Left lung (tissue), 10 donors: ENCODE measurements around the gene RNF19B. TPM values are rescaled to one million over a fixed set of nuclear protein-coding genes. Genes with fewer than 3 reads are reported as not detected.
A peak's percentile ranks its signal among the peaks of the same experiment; 100 is the strongest.
"Not testable (repeated sequence)": the region's sequence is repeated elsewhere in the genome, so short reads cannot be mapped to it uniquely, and the experiment has no call there.

ENCODE experiments used
- ATAC-seq: fragments of 200-7000 bp; cut with Tn5 transposase; one replicate; pipeline ENCODE4 v1.9.1; 2020; ENCODE audit warnings: moderate library complexity
- DNase-seq, 4 donors: peaks; one replicate each; pipeline ENCODE4 v3.0.0-alpha.2; 2013 to 2020
- H3K27ac ChIP-seq, 2 donors: fragments of 200-600 bp; sonication (generic) in 1 of 2; one replicate each; pipeline versions ENCODE4 v1.5.0 to v1.8.0; 2020 to 2021
- H3K27me3 ChIP-seq, 2 donors: fragments of 200-600 bp; sonication (generic) in 1 of 2; one replicate each; pipeline versions ENCODE4 v1.5.0 to v1.8.0; 2020 to 2021
- H3K36me3 ChIP-seq, 2 donors: fragments of 200-600 bp; sonication (generic) in 1 of 2; one replicate each; pipeline versions ENCODE4 v1.5.0 to v1.8.0; 2020 to 2021
- H3K4me1 ChIP-seq, 2 donors: fragments of 200-600 bp; one replicate each; pipeline ENCODE4 v1.8.0; 2021
- H3K4me3 ChIP-seq, 2 donors: fragments of 200-600 bp; sonication (generic) in 1 of 2; one replicate each; pipeline versions ENCODE4 v1.5.0 to v1.8.0; 2020 to 2021; ENCODE audit warnings: mild to moderate bottlenecking in 1 of 2
- H3K9me3 ChIP-seq, 2 donors: fragments of 200-600 bp; sonication (generic) in 1 of 2; one replicate each; pipeline versions ENCODE4 v1.5.0 to v1.8.0; 2020 to 2021
- intact Hi-C, 2 donors: fragments of 100-400 bp; cut with DNase I; formaldehyde crosslinking; loops; one replicate each; pipeline versions ENCODE4 v1.11.2 to v1.14.2; 2022
- polyA plus RNA-seq, 6 donors: library from polyadenylated mRNA; unstranded; fragments of 120-200 nt; gene quantifications; one replicate each; pipeline ENCODE4 v1.2.1, GENCODE V29; 2013; ENCODE audit not compliant: insufficient read length in 6 of 6
- total RNA-seq, 2 donors: library from RNA; stranded (reverse); fragmentation: NEBNext Ultra II Directional; extraction: Animal tissue kit (Norgen Biotek cat#: 25700); gene quantifications; one replicate each; pipeline ENCODE4 v1.2.1, GENCODE V29; 2021
- TF ChIP-seq, protein P1 (sequence below), 2 donors: fragments of 200-600 bp; sonication (generic) in 1 of 2; IDR thresholded peaks; one replicate each; pipeline versions ENCODE4 v1.5.0 to v1.8.0; 2021; ENCODE audit warnings: antibody characterized with exemption in 2 of 2
- donor health status: DM: no; HTN: yes; CAD: no.
- donor health status: DM: no; HTN: no; CAD: no.

RNF19B gene
- total and polyA plus RNA-seq, 8 donors, result 11.8 to 46.0 (median 12.9) TPM

DNA sequence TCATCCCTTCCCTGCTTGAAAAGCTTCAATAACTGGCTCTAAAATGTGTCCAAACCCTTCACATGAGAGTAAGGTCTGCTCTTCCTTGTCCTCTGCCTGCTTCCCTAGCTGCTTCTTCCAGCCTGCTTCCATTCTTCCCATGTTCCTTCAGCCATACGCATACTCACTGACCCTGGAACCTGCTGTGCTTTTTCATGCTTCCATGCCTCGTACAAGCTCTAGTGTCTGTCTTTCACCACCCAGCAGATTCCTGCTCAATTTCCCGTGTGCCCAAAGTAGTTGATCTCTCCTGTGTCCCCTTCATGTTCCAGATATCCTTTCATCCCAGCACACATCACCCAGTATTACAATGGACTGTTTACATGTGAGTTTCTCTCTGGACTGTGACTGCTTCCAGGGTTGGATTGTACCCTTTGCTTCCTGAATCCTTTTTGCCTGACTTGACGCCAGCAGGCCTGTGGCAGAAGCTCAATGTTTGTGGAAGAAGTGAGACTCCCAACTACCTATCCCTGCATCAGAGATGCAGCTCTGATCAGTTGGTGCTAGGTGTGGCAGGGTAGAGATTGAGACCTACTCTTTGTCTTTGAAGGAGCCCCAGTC, 35.9 kb upstream of the RNF19B start:
- DNase-seq (no peak), ATAC-seq (no peak)
- intact Hi-C loops, result no loop called here
- peak overlapping the region in 1 of 2 donors; percentile 46 for H3K27ac ChIP-seq
- H3K36me3 ChIP-seq, result no peaks in the 10 kb centered on the region
- H3K27me3 ChIP-seq, result no peaks in the 10 kb centered on the region
- H3K4me3 ChIP-seq, result no peak overlapping the region
- no peaks in the 10 kb centered on the region for H3K9me3 ChIP-seq
- H3K4me1 ChIP-seq, result peaks cover 13 to 64% of the 10 kb centered on the region in 2 donors
- TF ChIP-seq, protein P1, sequence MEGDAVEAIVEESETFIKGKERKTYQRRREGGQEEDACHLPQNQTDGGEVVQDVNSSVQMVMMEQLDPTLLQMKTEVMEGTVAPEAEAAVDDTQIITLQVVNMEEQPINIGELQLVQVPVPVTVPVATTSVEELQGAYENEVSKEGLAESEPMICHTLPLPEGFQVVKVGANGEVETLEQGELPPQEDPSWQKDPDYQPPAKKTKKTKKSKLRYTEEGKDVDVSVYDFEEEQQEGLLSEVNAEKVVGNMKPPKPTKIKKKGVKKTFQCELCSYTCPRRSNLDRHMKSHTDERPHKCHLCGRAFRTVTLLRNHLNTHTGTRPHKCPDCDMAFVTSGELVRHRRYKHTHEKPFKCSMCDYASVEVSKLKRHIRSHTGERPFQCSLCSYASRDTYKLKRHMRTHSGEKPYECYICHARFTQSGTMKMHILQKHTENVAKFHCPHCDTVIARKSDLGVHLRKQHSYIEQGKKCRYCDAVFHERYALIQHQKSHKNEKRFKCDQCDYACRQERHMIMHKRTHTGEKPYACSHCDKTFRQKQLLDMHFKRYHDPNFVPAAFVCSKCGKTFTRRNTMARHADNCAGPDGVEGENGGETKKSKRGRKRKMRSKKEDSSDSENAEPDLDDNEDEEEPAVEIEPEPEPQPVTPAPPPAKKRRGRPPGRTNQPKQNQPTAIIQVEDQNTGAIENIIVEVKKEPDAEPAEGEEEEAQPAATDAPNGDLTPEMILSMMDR (IDR thresholded peaks at IDR 0.05), result no peak

DNA sequence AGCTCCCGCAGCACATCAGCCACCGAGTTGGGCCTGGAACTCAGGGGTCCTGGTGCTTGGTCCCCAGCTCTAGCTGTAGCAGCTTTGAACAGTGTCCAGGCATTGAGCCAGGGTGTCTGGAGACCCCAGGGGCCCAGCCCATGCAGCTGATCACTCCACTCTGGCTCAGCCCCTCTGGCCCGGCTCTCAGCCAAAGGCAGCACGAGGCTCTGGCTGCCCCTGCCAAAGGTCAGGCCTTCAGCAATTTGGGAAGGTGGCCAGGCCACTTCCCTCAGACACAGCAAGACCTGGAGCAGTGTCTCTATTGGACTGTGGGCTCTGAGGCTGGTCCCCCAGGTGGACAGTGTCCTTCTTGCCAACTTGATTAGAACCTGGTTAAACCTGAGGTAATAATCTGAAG, 34.4 kb upstream of the RNF19B start:
- ATAC-seq (no peak), DNase-seq (no peak)
- no peak overlapping the region for H3K4me3 ChIP-seq
- no peaks in the 10 kb centered on the region for H3K27me3 ChIP-seq
- TF ChIP-seq, protein P1 (IDR thresholded peaks at IDR 0.05), result no peak
- intact Hi-C loops, result no loop called here
- no peaks in the 10 kb centered on the region for H3K36me3 ChIP-seq
- peaks cover 9 to 69% of the 10 kb centered on the region in 2 donors for H3K4me1 ChIP-seq
- H3K27ac ChIP-seq, result peak overlapping the region in 1 of 2 donors; percentile 91
- no peaks in the 10 kb centered on the region for H3K9me3 ChIP-seq

DNA sequence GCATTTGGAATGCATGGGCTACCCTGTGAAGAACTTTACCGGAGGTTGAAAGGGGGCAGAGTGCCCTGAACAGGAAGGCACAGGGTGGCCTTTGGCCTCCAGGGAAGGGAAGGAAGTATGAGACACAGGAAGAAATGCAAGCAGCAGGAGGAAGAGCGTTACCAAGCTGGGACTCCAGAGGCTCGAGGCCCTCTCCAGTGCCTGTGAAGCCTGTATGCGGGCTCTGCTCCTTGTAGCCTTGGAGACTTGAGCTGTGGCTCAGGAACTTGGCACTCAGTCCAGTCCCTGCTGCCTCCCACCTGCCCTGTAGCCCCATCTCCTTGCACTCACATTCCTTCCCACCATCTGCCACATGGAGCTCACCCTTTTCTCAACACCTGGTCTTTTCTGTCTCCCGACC, 33.5 kb upstream of the RNF19B start:
- Histone ChIP-seq H3K9me3 (no peaks in the 10 kb centered on the region), H3K27me3 (no peaks in the 10 kb centered on the region), H3K4me1 (peaks cover 15 to 78% of the 10 kb centered on the region in 2 donors), H3K27ac (peak overlapping the region; percentile 51 to 91), H3K4me3 (no peak overlapping the region), H3K36me3 (no peaks in the 10 kb centered on the region)
- TF ChIP-seq, protein P1 (IDR thresholded peaks at IDR 0.05), result no peak
- DNase-seq (no peak), ATAC-seq (peak; percentile 43)
- intact Hi-C loops, result no loop called here

DNA sequence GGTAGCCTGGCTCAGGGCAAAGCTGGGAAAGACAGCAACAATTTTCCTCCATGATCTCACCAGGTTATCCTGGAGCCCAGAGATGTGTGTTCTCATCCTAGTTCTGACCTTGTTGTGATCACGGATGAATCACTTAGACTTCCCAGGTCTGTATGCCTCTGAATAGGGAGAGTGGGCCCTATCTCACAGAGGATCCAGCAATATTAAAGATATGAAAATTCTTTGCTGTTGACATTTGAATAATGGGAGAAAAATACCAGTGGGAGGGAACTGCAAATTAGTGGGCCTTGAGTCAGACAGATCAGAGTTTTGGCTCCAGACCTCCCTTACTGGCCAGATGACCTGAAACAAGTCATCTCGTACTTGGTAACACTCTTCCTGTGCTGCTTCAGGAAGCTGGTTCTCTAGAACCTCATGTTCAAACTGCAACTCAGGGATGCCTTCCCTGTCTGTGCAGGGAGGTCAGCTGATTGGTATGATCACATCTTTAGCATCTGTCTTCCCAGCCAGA, 32.8 kb upstream of the RNF19B start:
- DNase-seq (no peak), ATAC-seq (peak; percentile 5)
- Histone ChIP-seq H3K36me3 (no peaks in the 10 kb centered on the region), H3K4me3 (no peak overlapping the region), H3K4me1 (peaks cover 22 to 84% of the 10 kb centered on the region in 2 donors), H3K27me3 (no peaks in the 10 kb centered on the region), H3K9me3 (no peaks in the 10 kb centered on the region), H3K27ac (peak overlapping the region; percentile 51 to 91)
- TF ChIP-seq, protein P1 (IDR thresholded peaks at IDR 0.05), result no peak
- intact Hi-C loops, result no loop called here

DNA sequence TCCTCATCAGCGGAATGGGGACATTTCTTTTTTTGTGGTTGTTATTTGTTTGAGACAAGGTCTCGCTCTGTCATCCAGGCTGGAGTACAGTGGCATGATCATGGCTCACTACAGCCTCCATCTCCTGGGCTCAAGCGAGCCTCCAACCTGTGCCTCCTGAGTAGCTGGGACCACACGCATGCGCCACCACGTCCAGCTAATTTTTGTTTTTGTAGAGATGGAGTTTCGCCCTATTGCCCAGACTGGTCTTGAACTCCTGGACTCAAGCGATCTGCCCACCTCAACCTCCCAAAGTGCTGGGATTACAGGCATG, 28.7 kb upstream of the RNF19B start:
- H3K4me3 ChIP-seq, intact Hi-C loops, H3K9me3 ChIP-seq, ATAC-seq, H3K36me3 ChIP-seq, DNase-seq, H3K27me3 ChIP-seq: not testable (repeated sequence)
- Histone ChIP-seq H3K4me1 (peaks cover 43 to 98% of the 10 kb centered on the region in 2 donors), H3K27ac (peak overlapping the region; percentile 84 to 96)
